ENCODE results near the gene PTPRQ. TPM values are rescaled to one million over a fixed set of nuclear protein-coding genes. Genes with fewer than 3 reads are reported as not detected.
A peak's percentile ranks its signal among the peaks of the same experiment; 100 is the strongest.

The PTPRQ gene
- polyA plus RNA-seq, 1 of the 3 experiments (the other 2 are of a cell fraction): 0.46 TPM

GRCh38 chr12:80576641-80577418, 132.8 kb downstream of the PTPRQ start:
- Histone ChIP-seq H3K4me2 (no peak overlapping the region), H3K27me3 (ENCODE audit: insufficient read depth) (no peaks in the 10 kb centered on the region), H3K27ac (ENCODE audit: low read depth in 2 of 2, low read length in 1 of 2) (no peak overlapping the region), H3K4me3 (ENCODE audit: low read depth in 2 of 2, low read length in 1 of 2) (no peak overlapping the region), H3K79me2 (ENCODE audit: insufficient read depth) (no peaks in the 10 kb centered on the region), H3K9me3 (peaks cover 2% of the 10 kb centered on the region; the same call in 1 of the 2 replicates), H3K36me3 (replicated peaks in 1 of 2; ENCODE audit: control insufficient read depth in 1 of 2, insufficient read depth in 2 of 2, low read length in 1 of 2) (no peaks in the 10 kb centered on the region), H3K4me1 (ENCODE audit: control insufficient read depth in 1 of 2, insufficient read depth in 2 of 2, low read depth in 1 of 2, low read length in 1 of 2) (peaks cover 0 to 23% of the 10 kb centered on the region in 2 experiments; a peak in 3 of 4 replicates), H3K9ac (no peak overlapping the region), H3K9me2 (no peaks in the 10 kb centered on the region), H2AFZ (ENCODE audit: low read depth) (no peak overlapping the region), H4K20me1 (ENCODE audit: insufficient read depth) (no peaks in the 10 kb centered on the region), H3F3A (replicated peaks; ENCODE audit: insufficient read depth) (peaks cover 19% of the 10 kb centered on the region)
- ChIA-PET CTCF (no interaction called here), POLR2A (no interaction called here)
- no peak for DNase-seq
- TF ChIP-seq, protein P1, sequence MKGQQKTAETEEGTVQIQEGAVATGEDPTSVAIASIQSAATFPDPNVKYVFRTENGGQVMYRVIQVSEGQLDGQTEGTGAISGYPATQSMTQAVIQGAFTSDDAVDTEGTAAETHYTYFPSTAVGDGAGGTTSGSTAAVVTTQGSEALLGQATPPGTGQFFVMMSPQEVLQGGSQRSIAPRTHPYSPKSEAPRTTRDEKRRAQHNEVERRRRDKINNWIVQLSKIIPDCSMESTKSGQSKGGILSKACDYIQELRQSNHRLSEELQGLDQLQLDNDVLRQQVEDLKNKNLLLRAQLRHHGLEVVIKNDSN (IDR thresholded peaks at IDR 0.05; ENCODE audit: borderline replicate concordance, low read depth): no peak
- no peak for TF ChIP-seq TAF1 (IDR thresholded peaks at IDR 0.05; ENCODE audit: borderline replicate concordance, low read depth, low read length)
- TF ChIP-seq USF2 (IDR thresholded peaks at IDR 0.05; ENCODE audit: borderline replicate concordance, low read depth, low read length): no peak
- peak; percentile 11; the same call in 1 of the 2 replicates for TF ChIP-seq PBX3 (IDR thresholded peaks at IDR 0.05)
- 82% methylated on average over 3 of the region's 3 CpGs for WGBS (ENCODE audit: low lambda C conversion rate)

DNA sequence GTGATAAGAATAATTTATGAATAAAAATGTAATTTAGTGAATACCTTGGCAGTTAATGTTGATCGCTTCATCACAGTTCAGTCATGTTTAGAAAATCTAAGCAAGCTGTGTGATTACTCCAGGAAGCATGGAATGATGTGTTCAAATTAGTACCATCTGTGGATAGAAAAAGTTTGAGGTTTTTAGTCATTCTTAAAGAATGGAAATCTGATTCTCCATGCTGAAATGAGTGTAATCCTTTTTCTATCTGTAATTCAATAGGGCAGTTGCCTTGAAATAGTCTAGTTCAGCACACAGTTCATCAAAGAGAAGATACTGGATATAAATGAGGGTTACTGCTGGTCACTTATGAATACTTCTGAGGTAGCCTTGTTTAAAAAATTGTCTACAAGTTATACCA, 136.2 kb downstream of the PTPRQ start:
- H3K9me2 ChIP-seq: no peaks in the 10 kb centered on the region
- H3K27me3 ChIP-seq (ENCODE audit: insufficient read depth): no peaks in the 10 kb centered on the region
- no peaks in the 10 kb centered on the region for H3K36me3 ChIP-seq (replicated peaks in 1 of 2; ENCODE audit: control insufficient read depth in 1 of 2, insufficient read depth in 2 of 2, low read length in 1 of 2)
- H3K9me3 ChIP-seq: no peaks in the 10 kb centered on the region; the same call in 1 of the 2 replicates
- peak overlapping the region; percentile 23; the same call in 1 of the 2 replicates for H3K4me2 ChIP-seq
- peaks cover 19% of the 10 kb centered on the region for H3F3A ChIP-seq (replicated peaks; ENCODE audit: insufficient read depth)
- 8% methylated on average over 1 of the region's 1 CpG for WGBS (ENCODE audit: low lambda C conversion rate)
- H2AFZ ChIP-seq (ENCODE audit: low read depth): no peak overlapping the region
- CTCF ChIA-PET: interaction anchor here (1.1 kb wide), 1 partner anchor 107 kb away, joined by 3 read pairs; no protein-coding TSS in a partner anchor
- peak overlapping the region; percentile 79 to 81; a peak in 3 of 4 replicates for H3K27ac ChIP-seq (ENCODE audit: low read depth in 2 of 2, low read length in 1 of 2)
- no peaks in the 10 kb centered on the region for H4K20me1 ChIP-seq (ENCODE audit: insufficient read depth)
- POLR2A ChIA-PET: no interaction called here
- no peak overlapping the region; a peak in 1 of 4 replicates for H3K4me3 ChIP-seq (ENCODE audit: low read depth in 2 of 2, low read length in 1 of 2)
- peak; percentile 1 for DNase-seq
- H3K79me2 ChIP-seq (ENCODE audit: insufficient read depth): no peaks in the 10 kb centered on the region
- peaks cover 0 to 29% of the 10 kb centered on the region in 2 experiments; a peak in 3 of 4 replicates for H3K4me1 ChIP-seq (ENCODE audit: control insufficient read depth in 1 of 2, insufficient read depth in 2 of 2, low read depth in 1 of 2, low read length in 1 of 2)
- peak overlapping the region; percentile 42; the same call in 1 of the 2 replicates for H3K9ac ChIP-seq
- no peak for TF ChIP-seq MXI1 (IDR thresholded peaks at IDR 0.05; ENCODE audit: low read depth, low read length)
- TF ChIP-seq USF2 (IDR thresholded peaks at IDR 0.05; ENCODE audit: borderline replicate concordance, low read depth, low read length): no peak
- TF ChIP-seq REST (IDR thresholded peaks at IDR 0.05; ENCODE audit: low read depth, low read length): no peak
- no peak for TF ChIP-seq RCOR1 (IDR thresholded peaks at IDR 0.05; ENCODE audit: low read length)
- peak; percentile 99 for TF ChIP-seq TEAD4 (IDR thresholded peaks at IDR 0.05; ENCODE audit: borderline replicate concordance, insufficient read depth)
- TF ChIP-seq PBX3 (IDR thresholded peaks at IDR 0.05): peak; percentile 94
- TF ChIP-seq EP300 (IDR thresholded peaks at IDR 0.05; ENCODE audit: borderline replicate concordance in 1 of 2, low read depth in 1 of 2, low read length in 1 of 2): peak; percentile 47 to 100; a peak in 3 of 4 replicates
- TF ChIP-seq, protein P2, sequence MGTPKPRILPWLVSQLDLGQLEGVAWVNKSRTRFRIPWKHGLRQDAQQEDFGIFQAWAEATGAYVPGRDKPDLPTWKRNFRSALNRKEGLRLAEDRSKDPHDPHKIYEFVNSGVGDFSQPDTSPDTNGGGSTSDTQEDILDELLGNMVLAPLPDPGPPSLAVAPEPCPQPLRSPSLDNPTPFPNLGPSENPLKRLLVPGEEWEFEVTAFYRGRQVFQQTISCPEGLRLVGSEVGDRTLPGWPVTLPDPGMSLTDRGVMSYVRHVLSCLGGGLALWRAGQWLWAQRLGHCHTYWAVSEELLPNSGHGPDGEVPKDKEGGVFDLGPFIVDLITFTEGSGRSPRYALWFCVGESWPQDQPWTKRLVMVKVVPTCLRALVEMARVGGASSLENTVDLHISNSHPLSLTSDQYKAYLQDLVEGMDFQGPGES (IDR thresholded peaks at IDR 0.05; ENCODE audit: low read depth, low read length): no peak
- TF ChIP-seq EZH2phosphoT487 (IDR thresholded peaks at IDR 0.05; ENCODE audit: borderline replicate concordance, low read depth): no peak

Measured in SK-N-SH (cell line).